Upper lobe of left lung (tissue), 4 donors: ENCODE results near the gene CYP4B1.

Experiments used
- EP300 ChIP-seq, 4 donors: sonication (generic); formaldehyde crosslinking; IDR thresholded peaks; one replicate each; pipeline ENCODE4 v1.5.1; 2017; ENCODE audit warnings: antibody characterized with exemption in 4 of 4, control low read depth in 2 of 4
- POLR2A ChIP-seq, 4 donors: fragments of 450-650 bp; IDR thresholded peaks; one replicate each; pipeline ENCODE4 v1.5.1; 2016 to 2017; ENCODE audit warnings: antibody characterized with exemption in 4 of 4, mild to moderate bottlenecking in 2 of 4
- TF ChIP-seq, protein P1 (sequence below), 6 experiments: fragments of 450-650 bp in 4 of 6; fragments of 200-600 bp in 2 of 6; sonication (generic) in 2 of 6; IDR thresholded peaks; one replicate each; pipeline ENCODE4 v1.5.1; 2016 to 2019; ENCODE audit warnings: antibody characterized with exemption in 6 of 6

DNA sequence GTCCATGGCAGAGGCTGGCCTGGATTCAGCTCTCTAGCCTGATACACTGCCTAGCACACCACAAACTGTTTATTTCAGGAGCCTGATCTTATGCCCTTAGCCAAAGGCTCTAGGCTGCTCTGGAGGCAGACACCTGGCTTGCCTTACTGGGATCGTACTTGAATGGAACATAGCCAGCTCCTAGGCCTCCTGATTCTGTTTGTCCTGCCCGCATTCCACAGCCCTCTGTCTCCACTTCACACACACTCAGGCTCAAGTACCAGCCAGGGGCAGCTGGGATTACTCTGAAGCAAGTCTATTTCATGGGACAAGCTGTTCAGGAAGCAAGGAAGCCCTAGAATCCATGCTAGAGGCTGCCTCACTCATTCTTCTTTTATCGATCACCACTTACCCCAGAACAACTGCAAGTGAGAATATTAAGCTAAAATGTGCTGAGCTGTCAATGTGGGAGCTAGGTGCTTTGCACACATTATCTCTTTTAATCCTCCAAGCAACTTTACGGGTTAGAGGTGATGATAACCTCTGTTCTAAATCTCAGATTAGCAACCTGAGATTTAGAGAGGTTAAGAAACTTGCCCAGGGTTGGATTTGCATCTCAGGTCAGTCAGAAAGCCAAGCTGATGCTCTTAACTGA lies 31.1 kb upstream of the CYP4B1 start:
- TF ChIP-seq, protein P1, sequence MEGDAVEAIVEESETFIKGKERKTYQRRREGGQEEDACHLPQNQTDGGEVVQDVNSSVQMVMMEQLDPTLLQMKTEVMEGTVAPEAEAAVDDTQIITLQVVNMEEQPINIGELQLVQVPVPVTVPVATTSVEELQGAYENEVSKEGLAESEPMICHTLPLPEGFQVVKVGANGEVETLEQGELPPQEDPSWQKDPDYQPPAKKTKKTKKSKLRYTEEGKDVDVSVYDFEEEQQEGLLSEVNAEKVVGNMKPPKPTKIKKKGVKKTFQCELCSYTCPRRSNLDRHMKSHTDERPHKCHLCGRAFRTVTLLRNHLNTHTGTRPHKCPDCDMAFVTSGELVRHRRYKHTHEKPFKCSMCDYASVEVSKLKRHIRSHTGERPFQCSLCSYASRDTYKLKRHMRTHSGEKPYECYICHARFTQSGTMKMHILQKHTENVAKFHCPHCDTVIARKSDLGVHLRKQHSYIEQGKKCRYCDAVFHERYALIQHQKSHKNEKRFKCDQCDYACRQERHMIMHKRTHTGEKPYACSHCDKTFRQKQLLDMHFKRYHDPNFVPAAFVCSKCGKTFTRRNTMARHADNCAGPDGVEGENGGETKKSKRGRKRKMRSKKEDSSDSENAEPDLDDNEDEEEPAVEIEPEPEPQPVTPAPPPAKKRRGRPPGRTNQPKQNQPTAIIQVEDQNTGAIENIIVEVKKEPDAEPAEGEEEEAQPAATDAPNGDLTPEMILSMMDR (IDR thresholded peaks at IDR 0.05), result no peak
- TF ChIP-seq POLR2A (IDR thresholded peaks at IDR 0.05) (peak in 1 of 4 donors; percentile 39), EP300 (IDR thresholded peaks at IDR 0.05) (peak in 2 of 4 donors; percentile 66 to 83)
